OCI-LY7 (cell line): ENCODE measurements around the gene CD79A. TPM values are rescaled to one million over a fixed set of nuclear protein-coding genes. Genes with fewer than 3 reads are reported as not detected.

Experiments
- BruUV-seq: library from RNA; stranded (reverse); fragments of 400-500 nt; replicated peaks from 2 replicates; lab custom pipeline; 2021; lab: Mats Ljungman, UMichigan
- CTCF ChIA-PET: fragments of 300-600 bp; sonication (Branson Sonifier 250); formaldehyde crosslinking; loops from one replicate; lab custom pipeline; 2022; ENCODE audit warnings: antibody characterized with exemption; ENCODE audit not compliant: unreplicated experiment; lab: Charles Lee
- POLR2A ChIA-PET: fragments of 300-600 bp; sonication (Branson Sonifier 250); formaldehyde crosslinking; loops from one replicate; lab custom pipeline; 2022; ENCODE audit warnings: antibody characterized with exemption; lab: Charles Lee
- DNase-seq: peaks from one replicate; pipeline ENCODE4 v3.0.0-alpha.2; 2015; ENCODE audit warnings: low spot score
- H2AFZ ChIP-seq: fragments of 200-600 bp; sonication (generic), shearing (Covaris generic); 2 replicates; pipeline ENCODE4 v1.6.1; 2014; ENCODE audit warnings: mild to moderate bottlenecking, antibody characterized with exemption, low read length, moderate library complexity
- H3K27ac ChIP-seq: fragments of 200-600 bp; sonication (generic); 2 replicates; pipeline ENCODE4 v1.5.1; 2014; ENCODE audit warnings: mixed run types, low read depth, mild to moderate bottlenecking, moderate library complexity, low read length, inconsistent platforms; ENCODE audit not compliant: poor library complexity, severe bottlenecking
- H3K36me3 ChIP-seq: fragments of 200-600 bp; sonication (generic); 2 replicates; pipeline ENCODE4 v1.6.1; 2014; ENCODE audit warnings: mild to moderate bottlenecking, antibody characterized with exemption, low read length, moderate library complexity, mixed read lengths; ENCODE audit not compliant: insufficient read depth
- H3K4me1 ChIP-seq: fragments of 200-600 bp; sonication (generic); 2 replicates; pipeline ENCODE4 v1.5.1; 2014; ENCODE audit warnings: mild to moderate bottlenecking, low read length; ENCODE audit not compliant: insufficient read depth, poor library complexity, severe bottlenecking
- H3K4me2 ChIP-seq: fragments of 200-600 bp; sonication (generic); 2 replicates; pipeline ENCODE4 v1.6.1; 2014; ENCODE audit warnings: mild to moderate bottlenecking, low read length
- H3K4me3 ChIP-seq: fragments of 200-600 bp; sonication (generic); 2 replicates; pipeline ENCODE4 v1.5.1; 2014; ENCODE audit warnings: mild to moderate bottlenecking, low read depth, low read length; ENCODE audit not compliant: poor library complexity, severe bottlenecking
- H3K79me2 ChIP-seq: fragments of 200-600 bp; sonication (generic); 2 replicates; pipeline ENCODE4 v1.6.1; 2016; ENCODE audit warnings: low read depth, mild to moderate bottlenecking, low read length, moderate library complexity, mixed read lengths; ENCODE audit not compliant: insufficient read depth
- H3K9me2 ChIP-seq: fragments of 200-600 bp; sonication (generic); 2 replicates; pipeline ENCODE4 v1.6.1; 2016; ENCODE audit warnings: mild to moderate bottlenecking, low read length, mixed read lengths; ENCODE audit not compliant: insufficient read depth
- H3K9me3 ChIP-seq: fragments of 200-600 bp; sonication (generic); 2 replicates; pipeline ENCODE4 v1.6.1; 2014; ENCODE audit warnings: mild to moderate bottlenecking, mixed run types, low read length, mixed read lengths
- H4K20me1 ChIP-seq: fragments of 200-600 bp; sonication (generic); 2 replicates; pipeline ENCODE4 v1.6.1; 2014; ENCODE audit warnings: mild to moderate bottlenecking, antibody characterized with exemption, low read length, moderate library complexity, mixed read lengths; ENCODE audit not compliant: insufficient read depth
- CTCF ChIP-seq: fragments of 200-600 bp; sonication (generic); conservative IDR thresholded peaks from 2 replicates; pipeline ENCODE4 v1.5.1; 2014; ENCODE audit warnings: mild to moderate bottlenecking, antibody characterized with exemption, low read length, moderate library complexity, mixed read lengths
- EZH2phosphoT487 ChIP-seq: fragments of 200-600 bp; sonication (generic); IDR thresholded peaks from 2 replicates; pipeline ENCODE4 v1.6.1; 2018; ENCODE audit warnings: low read depth, borderline replicate concordance, mild to moderate bottlenecking, mixed run types, antibody characterized with exemption, low read length, moderate library complexity, mixed read lengths
- intact Hi-C: fragments of 100-400 bp; cut with micrococcal nuclease; formaldehyde crosslinking; loops from one replicate; pipeline ENCODE4 v1.10.0; 2022; ENCODE audit not compliant: unreplicated experiment
- total RNA-seq, 2 experiments: library from RNA; depleted of rRNA in 1 of 2; stranded (reverse); fragments of >200 nt in 1 of 2; shearing (Covaris generic) in 1 of 2; gene quantifications; 2 replicates each; pipeline ENCODE4 v1.2.3, GENCODE V29; 2014 to 2022

CD79A gene
- total RNA-seq, 2 experiments from 2014 or later: 1,094 to 1,195 TPM

GRCh38 chr19:41918653-41919244, 41.7 kb downstream of the CD79A start:
- ChIA-PET POLR2A (no interaction called here), CTCF (no interaction called here)
- H3K4me3 ChIP-seq: no peak overlapping the region
- H3K4me2 ChIP-seq: no peak overlapping the region
- H2AFZ ChIP-seq: no peak overlapping the region
- BruUV-seq: no TSS peak
- TF ChIP-seq CTCF (no peak), EZH2phosphoT487 (no peak)
- H3K27ac ChIP-seq: no peak overlapping the region
- H4K20me1 ChIP-seq: no peaks in the 10 kb centered on the region
- H3K79me2 ChIP-seq: no peaks in the 10 kb centered on the region
- H3K9me2 ChIP-seq: no peaks in the 10 kb centered on the region
- no peak for DNase-seq
- H3K4me1 ChIP-seq: peaks cover 15% of the 10 kb centered on the region
- H3K9me3 ChIP-seq: no peaks in the 10 kb centered on the region
- intact Hi-C loops: no loop called here
- no peaks in the 10 kb centered on the region for H3K36me3 ChIP-seq

GRCh38 chr19:41919948-41920712, 43.1 kb downstream of the CD79A start:
- Histone ChIP-seq H2AFZ (no peak overlapping the region), H4K20me1 (no peaks in the 10 kb centered on the region), H3K4me3 (no peak overlapping the region), H3K4me1 (peaks cover 20% of the 10 kb centered on the region), H3K9me2 (no peaks in the 10 kb centered on the region), H3K4me2 (no peak overlapping the region), H3K27ac (no peak overlapping the region), H3K9me3 (no peaks in the 10 kb centered on the region), H3K36me3 (0 out of 2 replicates have a peak, but pooled peaks cover 2% of the 10 kb centered on the region), H3K79me2 (no peaks in the 10 kb centered on the region)
- no TSS peak for BruUV-seq
- intact Hi-C loops: no loop called here
- ChIA-PET CTCF (interaction anchor here (0.6 kb wide), 1 partner anchor 409 kb away, joined by 3 read pairs; no protein-coding TSS in a partner anchor), POLR2A (no interaction called here)
- DNase-seq: no peak
- TF ChIP-seq EZH2phosphoT487 (no peak), CTCF (no peak)
